Mucosa of descending colon (tissue), 3 donors: ENCODE measurements around the gene TNC. TPM values are rescaled to one million over a fixed set of nuclear protein-coding genes. Genes with fewer than 3 reads are reported as not detected.

ENCODE experiments used
- ATAC-seq: fragments of 200-7000 bp; cut with Tn5 transposase; one replicate; pipeline ENCODE4 v1.9.1; 2020; ENCODE audit warnings: mild to moderate bottlenecking, moderate library complexity
- DNase-seq, 3 donors: peaks; one replicate each; pipeline ENCODE4 v3.0.0-alpha.2; 2020
- H3K36me3 ChIP-seq: fragments of 200-600 bp; one replicate; pipeline ENCODE4 v1.8.0; 2021; ENCODE audit warnings: low read depth, mild to moderate bottlenecking
- H3K4me1 ChIP-seq: fragments of 200-600 bp; one replicate; pipeline ENCODE4 v1.8.0; 2021; ENCODE audit warnings: low read depth, mild to moderate bottlenecking
- H3K4me3 ChIP-seq: fragments of 200-600 bp; one replicate; pipeline ENCODE4 v1.8.0; 2021; ENCODE audit warnings: mild to moderate bottlenecking
- H3K9me3 ChIP-seq: fragments of 200-600 bp; one replicate; pipeline ENCODE4 v1.8.0; 2021; ENCODE audit warnings: mild to moderate bottlenecking
- CTCF ChIP-seq: fragments of 200-600 bp; IDR thresholded peaks from one replicate; pipeline ENCODE4 v1.8.0; 2022; ENCODE audit warnings: antibody characterized with exemption, mild to moderate bottlenecking
- intact Hi-C, 2 donors: fragments of 100-400 bp; cut with DNase I in 1 of 2; cut with micrococcal nuclease in 1 of 2; formaldehyde crosslinking; loops; one replicate each; pipeline versions ENCODE4 v1.11.0 to v1.11.1; 2022; cut with DNase I, micrococcal nuclease
- total RNA-seq, 3 donors: library from RNA; stranded (reverse); fragmentation: NEBNext Ultra II Directional in 2 of 3; extraction: Animal tissue kit (Norgen Biotek cat#: 25700) in 2 of 3; gene quantifications; one replicate each; pipeline versions ENCODE4 v1.2.1 to v1.2.4, GENCODE V29; 2021 to 2023
- donor health status: DM: no; HTN: no; CAD: no; lungs with moderate emphysema.
- donor health status: DM: no; HTN: no; CAD: no.
- donor health status: DM: no; HTN: yes; CAD: no.

TNC gene
- total RNA-seq, 3 donors from 2014 or later, result 6.5 to 216 (median 48.0) TPM

- intact Hi-C loops, result no loop called here
- ATAC-seq, result no peak
- TF ChIP-seq CTCF, result no peak
- no peaks in the 10 kb centered on the region for H3K9me3 ChIP-seq
- H3K36me3 ChIP-seq, result no peaks in the 10 kb centered on the region
- no peak for DNase-seq
- H3K4me1 ChIP-seq, result peaks cover 4% of the 10 kb centered on the region
- H3K4me3 ChIP-seq, result no peak overlapping the region
These were observed 1.3 kb downstream of the TNC start for GRCh38 chr9:115116421-115117284.

- ATAC-seq (no peak), DNase-seq (no peak)
- Histone ChIP-seq H3K36me3 (no peaks in the 10 kb centered on the region), H3K4me3 (no peak overlapping the region), H3K4me1 (peaks cover 4% of the 10 kb centered on the region), H3K9me3 (no peaks in the 10 kb centered on the region)
- TF ChIP-seq CTCF, result no peak
- intact Hi-C loops, result no loop called here
These were observed 2.0 kb downstream of the TNC start for GRCh38 chr9:115115924-115116323.

- intact Hi-C loops, result no loop called here
- DNase-seq, result no peak
- Histone ChIP-seq H3K36me3 (no peaks in the 10 kb centered on the region), H3K4me1 (peaks cover 4% of the 10 kb centered on the region), H3K4me3 (no peak overlapping the region), H3K9me3 (no peaks in the 10 kb centered on the region)
- no peak for ATAC-seq
- no peak for TF ChIP-seq CTCF
These were observed 2.7 kb downstream of the TNC start for GRCh38 chr9:115115117-115115880.

- intact Hi-C loops, result no loop called here
- H3K4me3 ChIP-seq, result no peak overlapping the region
- no peaks in the 10 kb centered on the region for H3K9me3 ChIP-seq
- DNase-seq (no peak), ATAC-seq (no peak)
- H3K36me3 ChIP-seq, result no peaks in the 10 kb centered on the region
- no peak for TF ChIP-seq CTCF
- peaks cover 4% of the 10 kb centered on the region for H3K4me1 ChIP-seq
These were observed 3.4 kb downstream of the TNC start for GRCh38 chr9:115114546-115114945.

GRCh38 chr9:115114084-115114483 is 3.9 kb downstream of the TNC start:
- DNase-seq, result no peak
- H3K4me1 ChIP-seq, result peaks cover 3% of the 10 kb centered on the region
- no peak overlapping the region for H3K4me3 ChIP-seq
- no peak for ATAC-seq
- no peak for TF ChIP-seq CTCF
- no peaks in the 10 kb centered on the region for H3K9me3 ChIP-seq
- intact Hi-C loops, result no loop called here
- no peaks in the 10 kb centered on the region for H3K36me3 ChIP-seq
